Gastroesophageal sphincter (tissue), 3 donors: ENCODE data around the gene PNPLA7.

Experiments used
- EP300 ChIP-seq: sonication (generic); formaldehyde crosslinking; IDR thresholded peaks from one replicate; pipeline ENCODE4 v1.6.1; 2017; ENCODE audit warnings: antibody characterized with exemption, mild to moderate bottlenecking
- POLR2A ChIP-seq, 2 donors: fragments of 450-650 bp; IDR thresholded peaks; one replicate each; pipeline ENCODE4 v1.6.1; 2017; ENCODE audit warnings: antibody characterized with exemption in 2 of 2, mild to moderate bottlenecking in 2 of 2, moderate library complexity in 1 of 2
- POLR2AphosphoS5 ChIP-seq: sonication (generic); formaldehyde crosslinking; IDR thresholded peaks from one replicate; pipeline ENCODE4 v1.6.1; 2017; ENCODE audit warnings: antibody characterized with exemption
- TF ChIP-seq, protein P1 (sequence below), 4 experiments: fragments of 200-600 bp in 2 of 4; fragments of 450-650 bp in 2 of 4; sonication (generic) in 1 of 4; IDR thresholded peaks; one replicate each; pipeline ENCODE4 v1.5.1; 2017 to 2019; ENCODE audit warnings: antibody characterized with exemption in 4 of 4, mild to moderate bottlenecking in 2 of 4, moderate library complexity in 2 of 4

DNA sequence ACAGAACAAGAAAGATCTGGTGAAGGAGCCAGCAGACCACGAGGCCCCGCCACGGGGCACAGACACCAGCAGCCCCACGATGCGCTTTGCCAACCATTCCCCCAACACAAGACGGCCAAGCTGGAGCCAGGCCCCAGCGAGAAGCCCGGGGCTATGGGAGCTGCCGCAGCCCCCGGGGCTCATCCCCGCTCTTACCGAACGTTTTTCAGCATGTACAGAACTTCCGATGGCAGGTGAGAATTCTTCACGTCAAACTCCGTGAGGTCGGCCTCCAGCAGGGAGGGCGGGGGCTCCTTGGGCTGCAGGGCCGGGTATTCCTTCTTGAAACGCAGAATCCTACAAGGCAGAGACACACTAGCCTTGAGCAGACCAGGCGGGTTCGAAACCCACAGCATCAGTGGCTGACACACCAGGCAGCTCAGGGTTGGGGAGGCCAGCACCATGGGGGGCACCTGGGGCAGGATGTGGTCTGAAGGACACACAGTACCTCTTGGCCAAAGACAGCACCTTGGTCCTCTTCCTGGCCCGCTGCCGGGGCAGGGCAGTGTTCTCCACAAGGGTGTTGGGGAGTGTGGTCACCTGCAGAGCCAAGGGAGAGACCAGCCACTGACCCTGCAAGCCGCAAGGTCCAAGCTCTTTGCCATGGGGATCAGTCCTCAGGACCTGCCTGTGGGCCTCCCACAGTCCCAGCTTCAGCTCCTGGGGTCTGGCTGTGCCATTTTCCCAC, 6.8 kb downstream of the PNPLA7 start:
- TF ChIP-seq EP300 (no peak), POLR2A (IDR thresholded peaks at IDR 0.05) (no peak), POLR2AphosphoS5 (no peak)
- TF ChIP-seq, protein P1, sequence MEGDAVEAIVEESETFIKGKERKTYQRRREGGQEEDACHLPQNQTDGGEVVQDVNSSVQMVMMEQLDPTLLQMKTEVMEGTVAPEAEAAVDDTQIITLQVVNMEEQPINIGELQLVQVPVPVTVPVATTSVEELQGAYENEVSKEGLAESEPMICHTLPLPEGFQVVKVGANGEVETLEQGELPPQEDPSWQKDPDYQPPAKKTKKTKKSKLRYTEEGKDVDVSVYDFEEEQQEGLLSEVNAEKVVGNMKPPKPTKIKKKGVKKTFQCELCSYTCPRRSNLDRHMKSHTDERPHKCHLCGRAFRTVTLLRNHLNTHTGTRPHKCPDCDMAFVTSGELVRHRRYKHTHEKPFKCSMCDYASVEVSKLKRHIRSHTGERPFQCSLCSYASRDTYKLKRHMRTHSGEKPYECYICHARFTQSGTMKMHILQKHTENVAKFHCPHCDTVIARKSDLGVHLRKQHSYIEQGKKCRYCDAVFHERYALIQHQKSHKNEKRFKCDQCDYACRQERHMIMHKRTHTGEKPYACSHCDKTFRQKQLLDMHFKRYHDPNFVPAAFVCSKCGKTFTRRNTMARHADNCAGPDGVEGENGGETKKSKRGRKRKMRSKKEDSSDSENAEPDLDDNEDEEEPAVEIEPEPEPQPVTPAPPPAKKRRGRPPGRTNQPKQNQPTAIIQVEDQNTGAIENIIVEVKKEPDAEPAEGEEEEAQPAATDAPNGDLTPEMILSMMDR (IDR thresholded peaks at IDR 0.05), result no peak
